GM13976 (cell line): ENCODE results near the gene KRT5.

Experiments
- DNase-seq: peaks from one replicate; pipeline ENCODE4 v3.0.0; 2012; ENCODE audit warnings: low spot score
- CTCF ChIP-seq: IDR thresholded peaks from 2 replicates; pipeline ENCODE4 v1.5.1; 2012; ENCODE audit warnings: borderline replicate concordance, mild to moderate bottlenecking; ENCODE audit not compliant: insufficient read depth; ENCODE audit errors: extremely low read depth, missing control alignments, control extremely low read depth
- in situ Hi-C: fragments of 300-500 bp; cut with MboI; formaldehyde crosslinking; loops from one replicate; pipeline ENCODE4 v1.12.0; 2022; ENCODE audit warnings: low sequenced_read_pairs, mixed read lengths, inconsistent platforms; ENCODE audit not compliant: unreplicated experiment

The KRT5 gene

GRCh38 chr12:52546126-52546525 is 25.9 kb upstream of the KRT5 start:
- no peak for DNase-seq
- in situ Hi-C loops: no loop called here
- no peak for TF ChIP-seq CTCF

GRCh38 chr12:52543985-52544883 is 24.0 kb upstream of the KRT5 start:
- TF ChIP-seq CTCF: no peak
- no peak for DNase-seq
- in situ Hi-C loops: no loop called here

- in situ Hi-C loops: no loop called here
- no peak for DNase-seq
- TF ChIP-seq CTCF: no peak
Measured at GRCh38 chr12:52542785-52543318, 22.7 kb upstream of the KRT5 start.

- TF ChIP-seq CTCF: no peak
- in situ Hi-C loops: no loop called here
- DNase-seq: no peak
Measured at GRCh38 chr12:52542157-52542556, 22.0 kb upstream of the KRT5 start.

GRCh38 chr12:52541709-52542108 is 21.5 kb upstream of the KRT5 start:
- no peak for TF ChIP-seq CTCF
- in situ Hi-C loops: no loop called here
- DNase-seq: no peak

- DNase-seq: no peak
- no peak for TF ChIP-seq CTCF
- in situ Hi-C loops: no loop called here
Measured at GRCh38 chr12:52540531-52540930, 20.3 kb upstream of the KRT5 start.
